Measurements from ENCODE around the gene ZBTB25. TPM values are rescaled to one million over a fixed set of nuclear protein-coding genes. Genes with fewer than 3 reads are reported as not detected.

The ZBTB25 gene
- total and polyA plus RNA-seq, 10 of the 15 experiments (the other 5 are each of a cell fraction or from before 2014, with no cell fraction given), result 4.1 to 33.9 (median 9.7) TPM

GRCh38 chr14:64504310-64504896 lies 765 bp upstream of the ZBTB25 start, which contains the start of gene ZBTB1 (continued):
- TF ChIP-seq WRNIP1 (IDR thresholded peaks at IDR 0.05; ENCODE audit: borderline replicate concordance, low read depth, low read length), result 0 out of 2 replicates have a peak, but pooled peaks have one; percentile 52
- no peak for TF ChIP-seq ZBTB4 (CRISPR knock-in tag; IDR thresholded peaks at IDR 0.05)
- TF ChIP-seq, protein P1, sequence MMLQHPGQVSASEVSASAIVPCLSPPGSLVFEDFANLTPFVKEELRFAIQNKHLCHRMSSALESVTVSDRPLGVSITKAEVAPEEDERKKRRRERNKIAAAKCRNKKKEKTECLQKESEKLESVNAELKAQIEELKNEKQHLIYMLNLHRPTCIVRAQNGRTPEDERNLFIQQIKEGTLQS (IDR thresholded peaks at IDR 0.05; ENCODE audit: borderline replicate concordance, extremely low read depth, low read depth, low read length), result no peak
- TF ChIP-seq MTA3 (IDR thresholded peaks at IDR 0.05; ENCODE audit: borderline replicate concordance, low read length), result peak; percentile 25; the same call in 1 of the 2 replicates
- TF ChIP-seq SPI1 (IDR thresholded peaks at IDR 0.05; ENCODE audit: borderline replicate concordance, insufficient read depth, low read depth, low read length), result peak; percentile 18; the same call in 1 of the 2 replicates
- TF ChIP-seq CHD1 (IDR thresholded peaks at IDR 0.05; ENCODE audit: low read depth, low read length), result peak; percentile 76; the same call in 1 of the 2 replicates
- no peak for TF ChIP-seq RAD21 (IDR thresholded peaks at IDR 0.05; ENCODE audit: insufficient read depth, low read depth, low read length)
- TF ChIP-seq NR2C1 (IDR thresholded peaks at IDR 0.05), result no peak
- no peak for TF ChIP-seq ZNF592 (IDR thresholded peaks at IDR 0.05)
- peak; percentile 25; the same call in 1 of the 2 replicates for TF ChIP-seq BMI1 (IDR thresholded peaks at IDR 0.05; ENCODE audit: borderline replicate concordance)
- 0 out of 2 replicates have a peak, but pooled peaks have one; percentile 89 for TF ChIP-seq HDGF (IDR thresholded peaks at IDR 0.05)
- TF ChIP-seq CHD4 (IDR thresholded peaks at IDR 0.05), result no peak
- TF ChIP-seq JUNB (IDR thresholded peaks at IDR 0.05), result no peak
- peak; percentile 28; the same call in 1 of the 2 replicates for TF ChIP-seq NR2F1 (conservative IDR thresholded peaks at IDR 0.05)
- TF ChIP-seq BACH1 (IDR thresholded peaks at IDR 0.05; ENCODE audit: borderline replicate concordance), result peak; percentile 11
- TF ChIP-seq, protein P2, sequence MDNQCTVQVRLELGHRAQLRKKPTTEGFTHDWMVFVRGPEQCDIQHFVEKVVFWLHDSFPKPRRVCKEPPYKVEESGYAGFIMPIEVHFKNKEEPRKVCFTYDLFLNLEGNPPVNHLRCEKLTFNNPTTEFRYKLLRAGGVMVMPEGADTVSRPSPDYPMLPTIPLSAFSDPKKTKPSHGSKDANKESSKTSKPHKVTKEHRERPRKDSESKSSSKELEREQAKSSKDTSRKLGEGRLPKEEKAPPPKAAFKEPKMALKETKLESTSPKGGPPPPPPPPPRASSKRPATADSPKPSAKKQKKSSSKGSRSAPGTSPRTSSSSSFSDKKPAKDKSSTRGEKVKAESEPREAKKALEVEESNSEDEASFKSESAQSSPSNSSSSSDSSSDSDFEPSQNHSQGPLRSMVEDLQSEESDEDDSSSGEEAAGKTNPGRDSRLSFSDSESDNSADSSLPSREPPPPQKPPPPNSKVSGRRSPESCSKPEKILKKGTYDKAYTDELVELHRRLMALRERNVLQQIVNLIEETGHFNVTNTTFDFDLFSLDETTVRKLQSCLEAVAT (IDR thresholded peaks at IDR 0.05), result peak; percentile 94

All from GM12878 (cell line).